ENCODE results near the gene FREM2. TPM values are rescaled to one million over a fixed set of nuclear protein-coding genes. Genes with fewer than 3 reads are reported as not detected.
A peak's percentile ranks its signal among the peaks of the same experiment; 100 is the strongest.

Gene FREM2
- total RNA-seq, 1 donor from 2014 or later, result 4.8 TPM

- DNase-seq (ENCODE audit: low spot score), result no peak
These were observed 661 bp downstream of the FREM2 start for GRCh38 chr13:38687246-38688229.

- DNase-seq (ENCODE audit: low spot score), result no peak
These were observed 1.8 kb downstream of the FREM2 start for GRCh38 chr13:38688674-38689073.

- no peak for DNase-seq (ENCODE audit: low spot score)
These were observed 3.4 kb downstream of the FREM2 start for GRCh38 chr13:38690231-38690630.

- DNase-seq (ENCODE audit: low spot score), result no peak
These were observed 6.3 kb downstream of the FREM2 start for GRCh38 chr13:38693168-38693567.

GRCh38 chr13:38693641-38694040 is 6.8 kb downstream of the FREM2 start:
- DNase-seq (ENCODE audit: low spot score), result no peak

- DNase-seq (ENCODE audit: low spot score), result no peak
These were observed 10.3 kb downstream of the FREM2 start for GRCh38 chr13:38697197-38697596.

- DNase-seq (ENCODE audit: low spot score), result no peak
These were observed 10.9 kb downstream of the FREM2 start for GRCh38 chr13:38697628-38698333.

GRCh38 chr13:38700051-38700450 is 13.2 kb downstream of the FREM2 start:
- DNase-seq (ENCODE audit: low spot score), result no peak

- no peak for DNase-seq (ENCODE audit: low spot score)
These were observed 15.8 kb downstream of the FREM2 start for GRCh38 chr13:38702669-38703068.

- no peak for DNase-seq (ENCODE audit: low spot score)
These were observed 16.4 kb downstream of the FREM2 start for GRCh38 chr13:38703255-38703654.

- no peak for DNase-seq (ENCODE audit: low spot score)
These were observed 18.5 kb downstream of the FREM2 start for GRCh38 chr13:38705365-38705764.

- no peak for DNase-seq (ENCODE audit: low spot score)
These were observed 20.6 kb downstream of the FREM2 start for GRCh38 chr13:38707460-38707859.

- no peak for DNase-seq (ENCODE audit: low spot score)
These were observed 26.2 kb downstream of the FREM2 start for GRCh38 chr13:38713046-38713445.

GRCh38 chr13:38718374-38718773 is 31.5 kb downstream of the FREM2 start:
- no peak for DNase-seq (ENCODE audit: low spot score)

- DNase-seq (ENCODE audit: low spot score), result no peak
These were observed 43.5 kb downstream of the FREM2 start for GRCh38 chr13:38730332-38730731.

GRCh38 chr13:38733146-38733545 is 46.3 kb downstream of the FREM2 start:
- no peak for DNase-seq (ENCODE audit: low spot score)

GRCh38 chr13:38735665-38736440 is 49.0 kb downstream of the FREM2 start:
- DNase-seq (ENCODE audit: low spot score), result no peak

GRCh38 chr13:38743466-38743865 is 56.6 kb downstream of the FREM2 start:
- DNase-seq (ENCODE audit: low spot score), result no peak

- DNase-seq (ENCODE audit: low spot score), result peak; percentile 24
These were observed 65.8 kb downstream of the FREM2 start for GRCh38 chr13:38752686-38753085.

GRCh38 chr13:38753878-38754277 is 67.0 kb downstream of the FREM2 start:
- no peak for DNase-seq (ENCODE audit: low spot score)

GRCh38 chr13:38755793-38756192 is 68.9 kb downstream of the FREM2 start:
- no peak for DNase-seq (ENCODE audit: low spot score)

- peak; percentile 26 for DNase-seq (ENCODE audit: low spot score)
These were observed 71.4 kb downstream of the FREM2 start for GRCh38 chr13:38758277-38758676.

Data from umbilical cord (tissue), 2 donors.